K562 (cell line): ENCODE measurements around the gene GPX5. TPM values are rescaled to one million over a fixed set of nuclear protein-coding genes. Genes with fewer than 3 reads are reported as not detected.

Experiments
- CSDE1 ChIP-seq, 2 experiments: fragments of 450-650 bp; IDR thresholded peaks; 2 replicates each; pipeline ENCODE4 v1.6.1; 2016; ENCODE audit warnings: mild to moderate bottlenecking in 1 of 2
- E2F8 ChIP-seq: fragments of 450-650 bp; IDR thresholded peaks from 2 replicates; pipeline ENCODE4 v1.7.1; 2018; ENCODE audit warnings: mild to moderate bottlenecking, low read depth; ENCODE audit not compliant: partially characterized antibody
- HOMEZ ChIP-seq: fragments of 250-450 bp; sonication (Bioruptor Pico); IDR thresholded peaks from 2 replicates; pipeline ENCODE4 v1.4.0; 2020; ENCODE audit warnings: mild to moderate bottlenecking, moderate library complexity
- KLF16 ChIP-seq: IDR thresholded peaks from 2 replicates; pipeline ENCODE4 v1.6.1; 2016; ENCODE audit warnings: antibody characterized with exemption
- LCOR ChIP-seq: sonication (generic); formaldehyde crosslinking; IDR thresholded peaks from 2 replicates; pipeline ENCODE4 v1.8.0; 2022; ENCODE audit warnings: mild to moderate bottlenecking, missing genetic modification reagents
- NCOA2 ChIP-seq, 2 experiments: fragments of 450-650 bp; IDR thresholded peaks; 2 replicates each; pipeline ENCODE4 v1.6.1; 2018; ENCODE audit warnings: mild to moderate bottlenecking in 2 of 2, moderate library complexity in 1 of 2; ENCODE audit not compliant: partially characterized antibody in 2 of 2
- PHB ChIP-seq: fragments of 250-450 bp; sonication (Bioruptor Pico); IDR thresholded peaks from 2 replicates; pipeline ENCODE4 v1.5.0; 2021
- RCOR1 ChIP-seq, 2 experiments: IDR thresholded peaks; 2 replicates each; pipeline ENCODE4 v1.6.1; 2012; ENCODE audit warnings: low read depth in 2 of 2, low read length in 2 of 2, borderline replicate concordance in 1 of 2, improper control_type of control experiment in 1 of 2
- SMARCE1 ChIP-seq: fragments of 450-650 bp; IDR thresholded peaks from 2 replicates; pipeline ENCODE4 v1.7.1; 2016; ENCODE audit warnings: mild to moderate bottlenecking
- STAT5A ChIP-seq: IDR thresholded peaks from 2 replicates; pipeline ENCODE4 v1.6.1; 2012; ENCODE audit warnings: low read length, inconsistent platforms, borderline replicate concordance
- ZNF253 ChIP-seq: fragments of 250-450 bp; sonication (Bioruptor Pico); conservative IDR thresholded peaks from 2 replicates; pipeline ENCODE4 v1.6.1; 2021; ENCODE audit warnings: mild to moderate bottlenecking
- ZNF384 ChIP-seq: IDR thresholded peaks from 2 replicates; pipeline ENCODE4 v1.6.1; 2012; ENCODE audit warnings: low read depth, low read length, improper control_type of control experiment
- polyA plus RNA-seq, 8 experiments: library from polyadenylated mRNA; depleted of rRNA in 4 of 8; stranded (reverse) in 5 of 8; unstranded in 3 of 8; fragments of >200 nt; fragmentation: Nextera tagmentation in 2 of 8; fragmentation: Illumina TruSeq in 1 of 8; extraction: Ambion mirVana in 2 of 8; extraction: Trizol in 1 of 8; gene quantifications; 2 replicates each; pipeline versions ENCODE4 v1.2.1 to v1.2.3, GENCODE V29; 2011 to 2014; ENCODE audit warnings: inconsistent platforms in 1 of 8, missing spikeins in 1 of 8
- total RNA-seq, 7 experiments: library from RNA; depleted of rRNA in 6 of 7; stranded (reverse); fragments of >200 nt in 6 of 7; fragmentation: Illumina TruSeq in 2 of 7; extraction: Trizol in 2 of 7; gene quantifications; 2 replicates each; pipeline versions ENCODE4 v1.2.1 to v1.2.3, GENCODE V29; 2011 to 2021; ENCODE audit warnings: low replicate concordance in 1 of 7

GPX5 gene
- total and polyA plus RNA-seq, 9 of the 15 experiments (the other 6 are each of a cell fraction or from before 2014, with no cell fraction given), result 0.07 to 0.18 (median 0.15) TPM; not detected in 6

GRCh38 chr6:28488916-28489365 lies 36.7 kb upstream of the GPX5 start (continued):
- TF ChIP-seq E2F8, result peak; percentile 79
- TF ChIP-seq RCOR1 (IDR thresholded peaks at IDR 0.05; ENCODE audit: borderline replicate concordance in 1 of 2, low read depth in 2 of 2, low read length in 2 of 2), result peak in 1 of 2 experiments; percentile 42; a peak in 1 of 4 replicates
- TF ChIP-seq LCOR (CRISPR knock-in tag), result 0 out of 2 replicates have a peak, but pooled peaks have one; percentile 33
- TF ChIP-seq STAT5A, result 0 out of 2 replicates have a peak, but pooled peaks have one; percentile 6
- TF ChIP-seq NCOA2 (IDR thresholded peaks at IDR 0.05; ENCODE audit: partially characterized antibody in 2 of 2), result peak in 1 of 2 experiments; percentile 56
- TF ChIP-seq ZNF384, result 0 out of 2 replicates have a peak, but pooled peaks have one; percentile 10
- TF ChIP-seq SMARCE1, result no peak
- TF ChIP-seq CSDE1 (IDR thresholded peaks at IDR 0.05), result peak in 1 of 2 experiments; percentile 55; a peak in 2 of 4 replicates
- no peak for TF ChIP-seq PHB (CRISPR knock-in tag)
- TF ChIP-seq ZNF253 (CRISPR knock-in tag), result no peak
- TF ChIP-seq KLF16, result 0 out of 2 replicates have a peak, but pooled peaks have one; percentile 2
- 0 out of 2 replicates have a peak, but pooled peaks have one; percentile 65 for TF ChIP-seq HOMEZ
